GM06990 (cell line): Measurements from ENCODE around the gene C17orf114.

Experiments used
- DNase-seq: peaks from one replicate; pipeline ENCODE4 v3.0.0-alpha.2; 2011; ENCODE audit not compliant: insufficient read length; ENCODE audit errors: extremely low read depth
- H3K27me3 ChIP-seq: replicated peaks from 2 replicates; pipeline ENCODE4 v1.6.0; 2011; ENCODE audit warnings: low read length; ENCODE audit not compliant: control insufficient read depth, insufficient read depth
- H3K36me3 ChIP-seq: 2 replicates; pipeline ENCODE4 v1.5.1; 2011; ENCODE audit warnings: low read length; ENCODE audit not compliant: control insufficient read depth, insufficient read depth
- H3K4me3 ChIP-seq: replicated peaks from 2 replicates; pipeline ENCODE4 v1.5.1; 2011; ENCODE audit warnings: low read depth, mild to moderate bottlenecking, control low read depth, low read length
- CTCF ChIP-seq: IDR thresholded peaks from 2 replicates; pipeline ENCODE4 v1.5.1; 2011; ENCODE audit warnings: low read length, control low read depth, mild to moderate bottlenecking, inconsistent platforms; ENCODE audit not compliant: insufficient read depth, poor library complexity, severe bottlenecking

C17orf114 gene

GRCh38 chr17:4751932-4752331, 50.2 kb downstream of the C17orf114 start:
- no peak for DNase-seq
- peaks cover 1% of the 10 kb centered on the region for H3K27me3 ChIP-seq
- H3K36me3 ChIP-seq: no peaks in the 10 kb centered on the region
- no peak for TF ChIP-seq CTCF
- no peak overlapping the region for H3K4me3 ChIP-seq
